Mesenteric fat pad (tissue), 1 donor: ENCODE results near the gene SLC39A9. TPM values are rescaled to one million over a fixed set of nuclear protein-coding genes. Genes with fewer than 3 reads are reported as not detected.
"Not testable (repeated sequence)": the region's sequence is repeated elsewhere in the genome, so short reads cannot be mapped to it uniquely, and the experiment has no call there.

Experiments
- DNase-seq: peaks from one replicate; pipeline ENCODE4 v3.0.0-alpha.2; 2020; ENCODE audit warnings: low spot score
- total RNA-seq: library from RNA; stranded (reverse); fragmentation: NEBNext Ultra II Directional; extraction: Animal tissue kit (Norgen Biotek cat#: 25700); gene quantifications from one replicate; pipeline ENCODE4 v1.2.1, GENCODE V29; 2021
- donor health status: DM: yes; HTN: yes; CAD: no.

The SLC39A9 gene
- total RNA-seq, 1 donor from 2014 or later, result 55.0 TPM

DNA sequence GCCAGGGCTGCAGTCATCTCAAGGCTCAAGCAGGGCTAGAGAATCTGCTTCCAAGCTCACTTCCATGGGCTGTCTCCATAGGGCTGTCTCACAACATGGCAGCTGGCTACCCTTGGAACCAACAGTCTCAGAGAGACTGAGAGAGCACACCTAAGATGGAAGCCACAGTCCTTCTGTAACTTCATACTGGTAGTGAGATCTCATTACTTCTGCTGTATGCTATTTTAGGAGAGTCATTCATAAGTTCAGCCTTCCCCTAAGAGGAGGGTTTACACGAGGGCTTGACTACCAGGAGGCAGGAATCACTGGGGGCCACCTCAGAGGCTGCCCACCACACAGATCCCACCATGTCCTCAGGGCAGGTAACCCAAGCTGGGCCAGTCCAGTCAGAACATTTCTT is 30.1 kb upstream of the SLC39A9 start:
- no peak for DNase-seq

DNA sequence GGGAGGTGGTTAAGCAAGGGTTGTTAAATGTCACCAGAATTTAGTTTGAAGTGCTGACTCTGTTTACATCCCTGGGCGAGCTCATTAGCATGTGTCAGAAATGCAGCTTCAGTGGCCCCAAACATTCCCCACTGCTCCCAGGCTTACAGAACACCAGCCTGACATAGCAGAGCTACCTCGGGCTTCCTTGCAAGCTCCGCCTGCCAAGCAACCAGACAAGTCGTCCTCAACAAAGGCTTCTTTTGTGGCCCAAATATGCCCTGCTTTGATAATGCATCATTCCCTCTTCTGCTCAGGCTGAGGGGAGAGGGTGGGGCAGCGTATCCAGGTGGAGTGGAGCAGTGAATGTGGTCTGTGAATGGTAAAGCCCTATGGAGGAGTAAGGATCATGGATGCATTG is 28.4 kb upstream of the SLC39A9 start:
- no peak for DNase-seq

DNA sequence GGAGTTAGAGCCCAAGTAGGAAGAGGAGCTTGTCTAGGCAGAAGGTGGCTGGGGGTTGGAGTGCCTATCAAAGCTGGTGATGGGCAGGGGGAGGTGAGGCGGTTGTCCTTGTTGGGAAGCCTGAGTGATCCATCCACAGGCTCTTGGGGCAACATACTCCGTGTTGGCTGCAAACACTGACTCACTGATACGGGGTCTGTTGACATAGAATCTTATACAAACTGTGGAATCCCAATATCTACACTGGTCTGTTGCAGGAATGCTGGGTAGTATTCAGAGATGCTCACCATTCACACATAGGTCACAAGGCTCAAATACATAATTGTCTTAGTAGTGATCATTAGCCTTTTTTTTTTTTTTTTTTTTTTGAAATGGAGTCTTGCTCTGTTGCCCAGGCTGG is 26.3 kb upstream of the SLC39A9 start:
- no peak for DNase-seq

DNA sequence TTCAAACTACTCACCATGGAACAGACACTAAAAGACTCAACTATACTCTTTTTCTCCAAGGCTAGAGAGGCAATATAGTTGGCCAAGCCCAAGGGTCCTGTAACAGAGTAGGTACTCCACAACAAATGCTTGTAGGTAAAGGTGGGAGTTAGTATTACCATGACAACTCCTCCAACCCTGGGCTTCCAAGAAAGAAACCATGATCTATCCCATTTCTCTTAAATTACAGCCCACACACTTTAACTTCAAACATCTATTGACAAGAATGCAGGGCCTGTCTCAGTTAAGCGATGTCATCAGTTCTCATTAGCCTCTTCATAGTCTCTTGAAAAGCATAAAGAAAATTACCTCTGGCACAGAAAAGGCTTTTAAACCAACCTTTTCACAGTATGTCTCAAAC is 25.4 kb upstream of the SLC39A9 start:
- no peak for DNase-seq

DNA sequence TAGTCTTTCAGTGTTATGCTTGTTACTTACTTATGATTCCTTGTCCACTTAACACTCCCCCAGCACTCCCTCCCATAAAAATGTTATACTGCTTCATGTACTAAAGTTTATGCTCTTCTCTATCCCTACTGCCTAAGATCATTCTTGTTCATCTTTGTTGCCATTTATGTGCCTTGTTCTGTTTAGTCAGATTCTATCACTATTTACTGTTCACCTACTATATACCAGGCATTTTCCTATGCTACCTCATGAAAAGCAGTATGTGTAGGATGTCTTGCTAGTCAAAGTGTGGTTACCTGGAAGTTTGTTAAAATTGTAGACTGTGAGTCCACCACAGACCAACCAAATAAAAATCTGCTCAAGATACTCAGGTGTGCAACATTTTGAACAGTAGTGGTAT is 24.3 kb upstream of the SLC39A9 start:
- DNase-seq, result no peak

DNA sequence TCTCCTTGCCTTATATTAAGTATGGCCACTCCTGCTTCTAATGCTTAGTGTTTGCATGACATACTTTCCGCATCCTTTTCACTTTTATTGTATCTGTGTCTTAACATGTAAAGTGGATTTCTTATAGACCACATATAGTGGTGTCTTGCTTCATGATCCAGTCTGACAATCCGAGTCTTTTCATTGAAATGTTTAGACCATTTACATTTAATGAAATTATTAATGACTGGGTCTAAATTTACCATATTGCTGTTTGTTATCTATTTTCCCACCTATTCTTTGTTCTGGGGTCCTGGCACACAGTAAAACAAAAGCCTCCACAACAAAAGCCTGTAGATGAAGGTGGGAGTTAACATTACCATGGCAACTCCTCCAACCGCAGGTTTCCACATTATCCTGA is 23.3 kb upstream of the SLC39A9 start:
- DNase-seq, result no peak

DNA sequence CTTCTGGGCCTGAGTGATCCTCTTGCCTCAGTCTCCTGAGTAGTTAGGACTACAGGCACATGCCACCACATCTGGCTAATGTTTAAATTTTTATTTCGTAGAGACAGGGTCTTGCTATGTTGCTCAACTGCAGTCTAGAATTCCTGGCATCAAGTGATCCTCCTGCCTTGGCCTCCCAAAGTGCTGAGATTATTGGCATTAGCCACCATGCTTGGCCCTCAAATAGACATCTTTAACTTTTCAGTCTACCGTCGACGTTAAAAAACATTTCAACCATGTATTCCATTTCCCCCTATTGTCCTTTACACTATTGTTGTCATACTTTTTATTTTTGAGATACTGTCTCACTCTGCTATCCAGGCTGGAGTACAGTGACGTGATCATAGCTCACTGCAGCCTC is 22.8 kb upstream of the SLC39A9 start:
- DNase-seq, result no peak

DNA sequence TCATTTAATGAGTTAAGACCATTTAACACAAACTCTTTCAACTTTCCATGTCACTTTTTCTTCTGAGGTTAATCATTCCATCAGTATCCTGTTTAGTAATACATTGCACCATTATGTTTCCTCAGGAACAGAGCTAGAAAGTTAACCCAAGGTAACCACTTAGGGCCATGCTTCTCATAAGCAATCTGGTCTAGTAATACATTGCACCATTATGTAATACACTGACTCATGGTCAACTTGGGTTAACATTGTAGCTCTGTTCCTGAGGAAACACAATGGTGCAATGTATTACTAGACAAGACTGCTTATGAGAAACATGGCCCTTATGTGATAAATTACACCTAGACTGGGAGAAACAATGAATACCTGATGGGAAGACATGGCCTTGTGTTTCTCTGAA is 22.1 kb upstream of the SLC39A9 start:
- no peak for DNase-seq

DNA sequence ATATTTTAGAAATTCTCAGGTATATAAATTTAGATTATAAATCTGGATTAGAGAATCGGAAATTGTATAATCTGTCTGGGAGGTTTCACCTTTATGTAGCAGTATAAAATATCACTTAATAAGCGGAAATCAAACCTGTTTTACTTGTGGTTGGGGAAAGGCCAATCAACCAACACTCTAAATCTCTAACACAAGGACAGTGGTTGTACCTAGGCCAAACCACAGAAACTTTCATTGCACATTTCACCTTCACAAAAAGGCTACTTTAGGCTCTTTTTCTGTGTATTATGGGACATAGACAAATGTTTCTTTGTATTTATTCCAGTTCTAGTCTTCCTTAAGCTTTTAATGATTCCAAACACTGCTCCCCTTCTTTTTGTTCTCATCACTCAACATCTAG is 20.2 kb upstream of the SLC39A9 start:
- DNase-seq, result no peak

DNA sequence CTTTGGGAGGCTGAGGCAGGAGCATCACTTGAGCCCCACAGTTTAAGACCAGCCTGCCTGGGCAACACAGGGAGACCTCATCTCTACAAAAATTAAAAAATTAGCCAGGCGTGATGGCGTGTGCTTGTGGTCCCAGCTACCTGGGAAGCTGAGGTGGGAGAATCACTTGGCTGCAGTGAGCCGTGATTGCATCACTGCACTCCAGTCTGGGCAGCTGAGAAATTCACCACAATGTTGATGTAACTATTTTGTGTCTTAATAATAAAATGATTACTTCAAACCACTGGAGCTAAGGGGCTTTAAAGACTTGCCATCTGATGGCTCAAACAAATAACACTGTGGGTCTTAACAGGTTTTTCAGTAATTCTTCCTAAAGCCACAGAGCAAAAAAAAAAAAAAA is 11.2 kb upstream of the SLC39A9 start:
- no peak for DNase-seq

DNA sequence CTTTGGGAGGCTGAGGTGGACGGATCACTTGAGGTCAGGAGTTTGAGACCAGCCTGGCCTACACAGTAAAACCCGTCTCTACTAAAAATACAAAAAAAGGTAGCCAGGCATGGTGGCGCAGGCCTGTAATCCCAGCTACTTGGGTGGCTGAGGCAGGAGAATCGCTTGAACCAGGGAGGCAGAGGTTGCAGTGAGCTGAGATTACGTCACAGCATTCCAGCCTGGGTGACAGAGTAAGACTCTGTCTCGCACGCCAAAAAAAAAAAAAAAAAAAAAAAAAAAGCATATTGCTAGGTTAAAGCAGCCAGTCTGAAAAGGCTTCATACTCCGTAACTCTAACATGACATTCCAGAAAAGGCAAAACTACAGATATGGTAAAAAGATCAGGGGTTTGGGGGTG is 7.1 kb upstream of the SLC39A9 start:
- DNase-seq, result not testable (repeated sequence)

DNA sequence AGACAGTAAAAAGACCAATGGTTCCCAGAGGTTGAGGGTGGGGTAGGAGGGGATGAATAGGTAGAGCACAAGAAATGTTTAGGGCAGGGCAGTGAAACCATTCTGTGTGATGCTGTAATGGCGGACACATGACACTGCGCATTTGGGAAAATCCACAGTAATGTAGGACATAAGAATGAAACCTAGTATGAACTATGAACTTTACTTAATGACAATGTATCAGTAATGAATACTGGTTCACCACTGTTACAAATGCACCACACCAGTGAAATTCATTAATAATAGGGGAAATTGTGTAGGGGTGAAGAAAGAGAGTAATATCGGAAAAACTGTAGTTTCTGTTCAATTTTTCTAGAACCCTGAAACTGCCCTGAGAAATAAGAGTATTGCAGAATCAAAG is 6.0 kb upstream of the SLC39A9 start:
- DNase-seq, result no peak

DNA sequence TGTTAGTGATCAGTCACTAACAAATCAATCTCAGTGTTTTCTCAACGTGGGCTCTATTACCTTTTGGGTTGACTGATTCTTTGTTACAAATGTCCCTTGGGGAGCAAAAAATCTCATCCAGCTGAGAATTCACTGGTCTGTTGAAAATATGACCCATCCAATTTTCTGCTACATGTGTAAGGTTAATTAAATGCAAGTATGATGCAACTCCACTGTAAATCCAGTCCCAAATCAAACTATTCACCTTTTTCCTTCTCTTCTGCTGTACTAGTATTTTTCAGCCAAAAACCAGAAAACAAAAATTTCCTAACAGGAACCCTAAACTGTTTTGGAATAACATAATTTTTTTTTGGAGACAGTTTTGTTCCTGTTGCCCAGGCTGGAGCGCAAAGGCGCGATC is 2.6 kb upstream of the SLC39A9 start:
- DNase-seq, result no peak

DNA sequence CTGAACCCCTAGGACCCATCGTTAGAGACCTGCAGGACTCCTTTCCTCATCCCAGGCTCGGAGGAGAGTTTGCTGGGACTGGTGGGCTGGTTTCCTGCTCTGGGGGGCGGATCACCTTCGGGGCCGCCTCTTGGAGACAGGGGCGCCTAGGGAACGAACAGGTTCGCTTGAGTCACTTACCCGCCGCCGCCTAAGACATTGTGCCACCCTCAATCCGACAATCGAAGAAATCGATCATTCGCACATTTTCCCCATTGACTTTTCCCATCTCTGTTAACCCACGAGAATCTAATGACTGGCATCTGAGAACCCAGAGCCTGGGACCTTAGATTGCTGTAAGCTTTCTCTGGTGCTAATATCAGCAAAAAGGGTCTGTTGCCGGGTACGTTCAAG is 322 bp downstream of the SLC39A9 start:
- no peak for DNase-seq

DNA sequence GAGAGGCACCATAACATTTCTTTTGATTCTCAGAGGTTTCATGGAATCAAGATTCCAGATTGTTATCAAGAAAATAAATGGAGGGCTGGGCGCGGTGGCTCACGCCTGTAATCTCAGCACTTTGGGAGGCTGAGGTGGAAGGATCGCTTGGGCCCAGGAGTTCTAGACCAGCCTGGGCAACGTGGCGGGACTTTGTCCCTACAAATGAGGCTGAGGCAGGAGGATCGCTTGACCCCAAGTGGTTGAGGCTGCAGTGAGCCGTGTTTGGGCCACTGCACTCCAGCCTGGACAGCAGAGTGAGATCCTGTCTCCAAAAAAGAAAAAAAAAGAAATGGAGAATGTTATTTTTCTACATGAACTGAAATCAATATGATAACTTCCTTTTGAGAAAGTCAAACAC is 1.3 kb downstream of the SLC39A9 start:
- DNase-seq, result no peak

DNA sequence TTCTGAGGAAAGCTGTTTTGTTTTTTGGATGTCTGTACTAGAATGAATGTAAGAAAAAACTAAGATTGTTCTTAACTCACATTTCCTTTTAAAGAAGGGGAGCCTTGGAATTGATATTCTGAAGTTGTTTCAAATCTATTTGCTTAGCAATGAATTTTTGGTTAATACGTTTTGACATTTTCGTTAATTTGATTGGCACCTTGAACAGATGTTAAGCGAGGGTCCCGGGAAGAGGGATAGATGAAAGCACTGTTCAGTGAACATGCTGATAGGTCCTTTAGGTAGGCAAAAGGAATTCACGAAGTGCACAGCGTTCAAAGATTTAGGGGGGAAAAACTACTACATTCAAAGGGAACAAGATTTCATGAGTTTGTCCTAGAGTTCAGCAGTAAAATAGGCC is 1.7 kb downstream of the SLC39A9 start:
- DNase-seq, result no peak

DNA sequence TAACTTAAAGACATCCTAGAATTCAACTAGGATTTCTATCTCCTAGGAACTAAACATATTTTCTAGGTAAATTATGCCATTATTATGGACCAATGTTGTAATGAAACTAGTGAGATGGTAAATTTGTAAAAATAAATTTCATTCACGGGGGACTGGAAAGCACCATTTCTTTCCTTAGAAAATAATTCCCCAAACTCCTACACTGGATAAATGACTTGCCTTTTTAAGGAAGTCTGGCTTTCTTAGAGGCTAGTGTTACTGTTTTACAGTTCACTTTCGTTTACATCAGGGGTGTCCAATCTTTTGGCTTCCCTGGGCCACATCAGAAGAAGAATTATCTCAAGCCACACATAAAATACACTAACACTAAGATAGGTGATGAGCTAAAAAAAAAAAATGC is 3.3 kb downstream of the SLC39A9 start:
- no peak for DNase-seq

DNA sequence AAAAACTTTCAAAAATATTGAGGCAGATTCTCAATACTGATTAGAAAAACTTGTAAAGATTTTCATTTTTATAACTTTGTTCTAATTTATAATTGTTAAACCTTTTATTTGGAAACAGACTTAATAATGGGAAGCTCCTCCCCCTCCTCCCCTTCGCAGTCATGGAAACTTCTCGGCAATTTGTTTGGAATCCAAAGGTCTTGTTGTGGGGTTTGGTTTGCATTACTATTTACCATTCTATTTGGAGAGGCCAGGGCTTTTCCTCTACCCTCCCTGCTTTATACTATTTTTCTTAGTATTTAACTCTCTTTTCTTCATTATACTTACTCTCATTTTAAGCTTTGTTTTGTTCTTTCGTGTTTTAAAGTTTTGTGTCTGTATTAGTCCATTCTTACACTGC is 6.0 kb downstream of the SLC39A9 start:
- DNase-seq, result no peak

DNA sequence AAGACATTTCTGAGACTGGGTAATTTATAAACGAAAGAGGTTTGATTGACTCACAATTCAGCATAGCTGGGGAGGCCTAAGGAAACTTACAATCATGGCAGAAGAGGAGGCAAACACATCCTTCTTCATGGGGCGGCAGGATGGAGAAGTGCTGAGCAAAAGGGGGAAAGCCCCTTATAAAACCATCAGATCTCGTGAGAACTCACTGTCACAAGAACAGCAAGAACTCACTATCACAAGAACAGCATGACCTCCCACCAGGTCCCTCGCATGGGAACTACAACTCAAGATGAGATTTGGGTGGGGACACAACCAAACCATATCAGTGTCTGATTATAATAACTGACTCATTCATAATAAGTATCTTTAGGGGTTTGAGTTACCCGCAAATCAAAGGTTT is 6.4 kb downstream of the SLC39A9 start:
- DNase-seq, result no peak

DNA sequence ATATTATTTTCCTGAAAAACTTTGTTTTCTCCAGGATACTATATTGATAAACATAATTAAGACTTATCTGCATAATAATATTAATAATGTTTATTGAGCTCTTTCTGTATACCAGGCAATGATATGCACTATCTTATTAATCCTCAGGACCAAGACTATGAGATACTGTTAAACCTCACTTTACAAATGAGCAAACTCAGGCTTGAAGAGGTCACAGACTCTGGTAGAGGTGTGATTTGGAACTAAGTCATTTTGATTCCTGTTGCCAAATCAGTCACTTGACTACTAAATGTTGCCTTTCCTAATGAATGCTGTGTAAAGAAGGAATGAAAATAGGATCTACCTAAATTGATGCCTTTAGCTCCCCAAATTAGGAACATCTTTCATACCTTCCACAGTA is 7.3 kb downstream of the SLC39A9 start:
- DNase-seq, result no peak

DNA sequence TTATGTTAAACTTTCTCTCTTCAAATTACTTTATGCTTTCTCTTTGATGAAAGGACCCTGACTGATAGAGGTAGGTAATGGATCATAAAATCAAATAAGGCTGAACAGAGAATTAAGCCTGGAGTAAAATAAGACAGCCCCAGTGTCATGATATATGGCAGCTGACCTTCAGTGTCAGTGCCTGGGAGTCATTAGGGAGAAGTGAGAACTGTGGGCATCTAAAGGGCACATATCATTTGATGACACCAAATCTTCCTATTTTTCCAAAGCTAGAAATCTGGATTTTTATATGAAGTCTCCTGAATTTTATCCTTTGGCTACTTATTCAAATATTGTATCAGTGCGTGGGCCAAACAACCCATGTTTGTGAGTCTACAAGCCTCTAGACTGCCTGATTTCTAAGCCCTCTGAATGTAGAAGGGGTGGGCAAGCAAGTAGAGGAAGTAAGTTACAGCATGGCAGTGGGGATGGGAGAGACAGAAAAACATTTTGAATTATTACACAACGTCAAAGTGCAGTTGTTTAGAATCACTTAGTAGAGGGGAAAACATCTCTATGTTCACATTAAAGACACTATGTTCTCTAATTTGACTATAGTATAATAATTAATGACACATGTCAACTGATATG is 10.0 kb downstream of the SLC39A9 start:
- DNase-seq, result no peak

DNA sequence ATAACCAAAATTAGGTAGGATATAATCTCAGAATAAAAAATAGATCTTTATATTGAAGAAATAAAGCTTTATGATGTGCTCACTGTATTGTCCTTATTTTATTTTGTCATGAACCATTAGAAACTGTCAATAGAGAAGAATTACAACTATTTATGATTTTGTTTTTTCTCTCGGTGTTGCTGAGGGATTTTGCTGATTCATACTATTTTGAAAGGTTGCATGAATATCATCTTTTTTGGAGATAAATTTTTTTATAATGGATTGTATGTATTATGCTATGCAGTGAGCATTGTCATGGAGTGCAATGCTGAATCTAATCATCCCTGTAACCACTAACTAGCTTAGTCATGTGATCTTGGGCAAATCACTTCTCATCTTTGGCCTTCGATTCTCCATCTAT is 15.0 kb downstream of the SLC39A9 start:
- DNase-seq, result no peak

DNA sequence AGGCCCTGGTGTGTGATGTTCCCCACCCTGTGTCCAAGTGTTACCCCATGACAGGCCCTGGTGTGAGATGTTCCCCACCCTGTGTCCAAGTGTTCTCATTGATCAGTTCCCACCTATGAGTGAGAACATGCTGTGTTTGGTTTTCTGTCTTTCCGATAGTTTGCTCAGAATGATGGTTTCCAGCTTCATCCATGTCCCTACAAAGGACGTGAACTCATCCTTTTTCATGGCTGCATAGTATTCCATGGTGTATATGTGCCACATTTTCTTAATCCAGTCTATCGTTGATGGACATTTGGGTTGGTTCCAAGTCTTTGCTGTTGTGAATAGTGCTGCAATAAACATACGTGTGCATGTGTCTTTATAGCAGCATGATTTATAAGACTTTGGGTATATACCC is 17.6 kb downstream of the SLC39A9 start:
- DNase-seq, result not testable (repeated sequence)

DNA sequence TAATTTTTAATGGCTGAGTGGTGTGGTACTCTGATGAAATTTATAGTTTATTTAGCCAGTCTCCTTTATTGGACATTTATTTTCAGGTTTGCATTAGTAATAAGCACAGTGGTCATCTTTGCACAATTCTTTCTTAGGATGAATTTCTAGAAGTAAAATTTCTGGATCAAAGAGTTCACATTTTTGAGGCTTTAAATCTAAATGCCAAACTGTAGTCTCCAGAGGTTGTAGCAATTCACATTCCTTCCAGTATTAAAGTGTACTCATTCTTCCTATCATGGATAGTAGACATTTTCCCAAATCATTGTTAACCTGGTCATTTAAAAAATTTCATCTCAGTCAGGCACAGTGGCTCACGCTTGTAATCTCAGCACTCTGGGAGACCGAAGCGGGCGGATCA is 24.8 kb downstream of the SLC39A9 start:
- DNase-seq, result no peak
